ENCODE measurements around the gene TMEM208.

Gene TMEM208

DNA sequence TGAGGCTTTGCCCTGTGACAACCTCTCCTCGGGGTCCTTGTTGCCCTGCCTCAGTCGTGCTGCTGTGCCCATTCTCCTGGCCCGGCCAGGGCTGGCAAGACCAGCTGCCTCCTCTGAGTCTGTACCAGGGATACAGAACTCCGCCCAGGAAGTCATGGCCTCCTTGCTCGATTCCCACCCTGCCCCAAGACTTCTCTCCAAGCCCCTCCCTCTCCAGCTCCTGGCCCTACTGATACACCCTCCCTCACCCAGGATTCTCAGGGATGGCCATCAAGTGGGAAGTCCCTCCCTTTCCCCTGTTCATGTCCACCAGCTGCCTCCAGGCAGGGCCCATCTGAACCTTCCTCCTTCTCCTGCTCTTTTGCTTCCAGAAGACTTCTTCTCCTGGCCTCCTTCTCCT, 11.2 kb upstream of the TMEM208 start:
- DNase-seq (ENCODE audit: low read depth) = no peak
- TF ChIP-seq CTCF (IDR thresholded peaks at IDR 0.05; ENCODE audit: control insufficient read depth, extremely low read depth, insufficient read depth) = no peak
- H3K4me3 ChIP-seq (ENCODE audit: low read depth, low read length) = no peak overlapping the region

DNA sequence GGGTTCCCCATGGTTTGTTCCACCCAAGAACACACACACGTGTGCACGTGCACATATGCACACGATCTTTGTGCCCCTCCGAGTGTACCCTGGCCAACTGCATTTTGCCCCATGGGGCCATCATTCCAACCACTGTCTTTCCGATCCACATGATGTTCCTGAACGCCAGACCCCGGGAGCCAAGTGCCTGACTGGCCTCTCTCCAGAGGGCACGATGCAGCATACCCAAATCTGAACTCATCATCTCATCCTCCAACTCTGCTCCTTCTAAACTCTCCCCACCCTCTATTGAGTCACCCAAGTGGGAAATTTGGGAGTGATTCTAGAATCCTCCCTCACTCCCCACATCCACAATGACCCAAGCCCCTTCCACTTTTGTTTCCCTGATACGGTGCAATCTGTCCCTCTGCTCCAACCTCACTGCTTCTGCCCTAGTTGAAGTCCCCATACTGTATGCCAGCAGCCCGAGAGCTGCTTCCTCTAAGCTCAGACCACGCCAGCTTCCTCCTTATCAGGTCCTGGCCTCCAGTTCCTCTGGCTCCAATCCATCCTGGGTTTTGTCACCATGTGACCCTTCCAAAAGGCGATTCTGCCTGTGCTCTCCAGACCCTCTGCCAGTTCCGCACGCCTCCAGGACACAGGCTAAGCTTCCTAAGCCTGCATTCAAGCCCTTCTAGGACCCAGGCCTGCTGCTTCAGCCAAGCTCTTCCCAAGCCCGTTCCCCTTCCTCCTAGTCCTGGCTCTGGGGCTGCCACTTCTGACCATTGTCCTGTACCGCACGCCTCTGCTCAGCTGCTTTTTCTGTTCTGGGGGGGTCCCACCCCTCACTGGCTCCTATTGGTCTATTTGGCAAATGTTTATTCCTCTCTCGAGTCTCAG, 10.1 kb upstream of the TMEM208 start:
- no peak overlapping the region for H3K4me3 ChIP-seq (ENCODE audit: low read depth, low read length)
- no peak for DNase-seq (ENCODE audit: low read depth)
- TF ChIP-seq CTCF (IDR thresholded peaks at IDR 0.05; ENCODE audit: control insufficient read depth, extremely low read depth, insufficient read depth) = no peak

DNA sequence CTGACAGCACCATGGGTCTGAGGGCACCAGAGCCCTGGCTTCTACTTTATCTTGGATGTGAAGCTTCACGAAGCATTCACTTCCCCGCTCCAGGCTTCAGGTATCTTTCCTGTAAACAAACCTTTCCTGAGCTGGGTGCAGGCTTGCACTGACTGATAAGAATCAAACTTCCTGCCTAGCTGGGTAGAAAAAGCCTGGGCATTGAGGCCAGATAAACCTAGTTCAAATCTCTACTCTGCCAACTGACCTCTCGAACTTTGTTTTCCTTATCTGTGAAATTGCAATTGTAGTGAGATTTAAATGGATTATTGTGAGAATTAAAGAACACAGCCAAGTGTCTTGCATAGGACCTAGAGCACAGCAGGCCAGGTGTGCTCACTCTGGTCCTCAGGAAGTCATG, 2.9 kb upstream of the TMEM208 start:
- no peak overlapping the region for H3K4me3 ChIP-seq (ENCODE audit: low read depth, low read length)
- no peak for TF ChIP-seq CTCF (IDR thresholded peaks at IDR 0.05; ENCODE audit: control insufficient read depth, extremely low read depth, insufficient read depth)
- peak; percentile 46 for DNase-seq (ENCODE audit: low read depth)

DNA sequence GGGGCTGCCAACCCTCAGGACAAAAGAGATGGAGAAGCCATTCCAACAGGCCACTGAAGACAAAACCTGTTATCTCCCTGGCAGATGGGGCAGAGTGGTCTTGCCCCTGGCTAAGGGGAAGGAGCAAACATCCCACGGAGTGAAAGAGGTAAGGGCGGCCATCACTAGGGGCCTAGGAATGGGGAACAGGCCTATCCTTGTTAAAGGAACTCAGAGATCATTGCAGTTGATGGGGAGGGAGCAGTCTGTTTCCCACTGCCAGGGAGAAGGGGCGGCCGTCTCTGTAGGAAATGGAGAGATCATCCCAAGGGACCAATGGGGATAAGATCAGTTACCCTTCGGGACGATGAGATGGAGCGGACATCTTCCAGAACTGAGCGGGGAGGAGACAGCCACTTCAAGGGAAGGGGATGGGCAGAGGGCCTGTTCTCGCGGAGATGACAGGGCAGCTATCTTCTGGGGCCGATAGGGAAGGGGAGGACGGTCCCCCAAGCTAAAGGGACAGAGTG, 581 bp upstream of the TMEM208 start:
- peak overlapping the region; percentile 100 for H3K4me3 ChIP-seq (ENCODE audit: low read depth, low read length)
- no peak for DNase-seq (ENCODE audit: low read depth)
- no peak for TF ChIP-seq CTCF (IDR thresholded peaks at IDR 0.05; ENCODE audit: control insufficient read depth, extremely low read depth, insufficient read depth)

DNA sequence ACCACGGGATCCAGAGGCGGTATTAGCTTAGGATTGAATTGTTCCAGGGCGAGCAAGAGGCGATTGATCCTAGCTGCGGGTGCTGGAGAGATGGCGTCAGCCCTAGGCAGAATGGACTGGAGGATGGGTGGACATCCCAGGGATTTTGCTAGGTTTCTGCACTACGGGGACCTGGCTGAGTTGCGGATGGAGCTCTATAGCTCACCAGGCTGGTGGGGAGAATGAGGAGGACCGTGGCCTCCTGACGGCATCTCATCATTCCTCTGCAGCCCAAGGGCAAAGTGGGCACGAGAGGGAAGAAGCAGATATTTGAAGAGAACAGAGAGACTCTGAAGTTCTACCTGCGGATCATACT, 614 bp downstream of the TMEM208 start:
- TF ChIP-seq CTCF (IDR thresholded peaks at IDR 0.05; ENCODE audit: control insufficient read depth, extremely low read depth, insufficient read depth) = no peak
- DNase-seq (ENCODE audit: low read depth) = no peak

DNA sequence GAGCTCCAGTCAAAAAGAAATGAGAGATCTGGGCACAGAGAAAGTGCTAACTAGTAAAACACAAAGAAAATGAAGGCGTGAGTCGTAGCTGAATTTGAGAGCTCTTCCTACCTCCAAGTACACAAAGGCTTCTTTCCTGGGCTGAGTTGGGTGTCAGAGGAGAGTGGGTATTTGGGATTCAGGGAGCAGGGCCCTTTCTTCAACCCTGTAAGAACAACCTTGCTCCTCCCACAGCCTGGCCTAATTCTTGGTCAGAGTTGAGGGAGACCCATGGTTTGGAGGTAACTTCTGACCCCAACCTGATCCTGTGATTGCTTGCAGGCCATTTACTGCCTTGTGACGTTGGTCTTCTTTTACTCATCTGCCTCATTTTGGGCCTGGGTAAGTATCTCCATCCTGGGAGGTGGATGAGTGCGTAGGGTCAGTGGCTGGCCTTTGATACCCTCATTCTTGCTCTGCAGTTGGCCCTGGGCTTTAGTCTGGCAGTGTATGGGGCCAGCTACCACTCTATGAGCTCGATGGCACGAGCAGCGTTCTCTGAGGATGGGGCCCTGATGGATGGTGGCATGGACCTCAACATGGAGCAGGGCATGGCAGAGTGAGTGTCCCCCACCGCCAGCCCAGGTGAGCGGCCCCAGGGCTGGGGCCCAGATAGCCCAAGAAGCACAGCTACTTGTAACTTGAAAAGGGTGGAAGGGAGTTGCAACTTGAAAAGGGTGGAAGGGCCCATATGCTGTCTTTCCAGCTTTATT, 1.3 kb downstream of the TMEM208 start:
- H3K4me3 ChIP-seq (ENCODE audit: low read depth, low read length) = peak overlapping the region; percentile 100
- DNase-seq (ENCODE audit: low read depth) = no peak
- no peak for TF ChIP-seq CTCF (IDR thresholded peaks at IDR 0.05; ENCODE audit: control insufficient read depth, extremely low read depth, insufficient read depth)

More for the DNA sequence above, 614 bp downstream of the TMEM208 start:
- H3K4me3 ChIP-seq (ENCODE audit: low read depth, low read length) = peak overlapping the region; percentile 100

Measured in LNCaP clone FGC (cell line).